GM23338 (cell line): ENCODE data around the gene RIMOC1. TPM values are rescaled to one million over a fixed set of nuclear protein-coding genes. Genes with fewer than 3 reads are reported as not detected.

Experiments used
- ATAC-seq: fragments of 200-7000 bp; cut with Tn5 transposase; 3 replicates; pipeline ENCODE4 v1.9.1; 2020
- DNase-seq: peaks from one replicate; pipeline ENCODE4 v3.0.0-alpha.2; 2015; ENCODE audit warnings: low spot score
- H2AFZ ChIP-seq: fragments of 200-600 bp; sonication (generic); 2 replicates; pipeline ENCODE4 v1.8.0; 2016; ENCODE audit warnings: antibody characterized with exemption, mild to moderate bottlenecking, moderate library complexity
- H3F3A ChIP-seq: fragments of 200-600 bp; sonication (generic); replicated peaks from 2 replicates; pipeline ENCODE4 v1.8.0; 2017; ENCODE audit warnings: antibody characterized with exemption, mixed run types, low read depth
- H3K27ac ChIP-seq: fragments of 200-600 bp; sonication (generic); 2 replicates; pipeline ENCODE4 v1.6.1; 2016; ENCODE audit warnings: low read depth
- H3K27me3 ChIP-seq: fragments of 200-600 bp; sonication (generic); 2 replicates; pipeline ENCODE4 v1.8.0; 2016; ENCODE audit warnings: mild to moderate bottlenecking, mixed run types, moderate library complexity; ENCODE audit not compliant: insufficient read depth
- H3K36me3 ChIP-seq: fragments of 200-600 bp; sonication (generic); 2 replicates; pipeline ENCODE4 v1.8.0; 2016; ENCODE audit warnings: mild to moderate bottlenecking; ENCODE audit not compliant: insufficient read depth
- H3K4me1 ChIP-seq: fragments of 200-600 bp; sonication (generic); 2 replicates; pipeline ENCODE4 v1.8.0; 2016; ENCODE audit warnings: mild to moderate bottlenecking, moderate library complexity; ENCODE audit not compliant: insufficient read depth
- H3K4me2 ChIP-seq: fragments of 200-600 bp; sonication (generic); 2 replicates; pipeline ENCODE4 v1.7.1; 2017; ENCODE audit warnings: mixed run types
- H3K4me3 ChIP-seq: fragments of 200-600 bp; sonication (generic); 2 replicates; pipeline ENCODE4 v1.6.1; 2016; ENCODE audit warnings: mixed run types
- H3K79me2 ChIP-seq: fragments of 200-600 bp; sonication (generic); replicated peaks from 2 replicates; pipeline ENCODE4 v1.8.0; 2017; ENCODE audit warnings: mild to moderate bottlenecking; ENCODE audit not compliant: insufficient read depth
- H3K9me2 ChIP-seq: fragments of 200-600 bp; sonication (generic); 2 replicates; pipeline ENCODE4 v1.8.0; 2017; ENCODE audit not compliant: insufficient read depth
- H4K20me1 ChIP-seq: fragments of 200-600 bp; sonication (generic); replicated peaks from 2 replicates; pipeline ENCODE4 v1.8.0; 2017; ENCODE audit warnings: mild to moderate bottlenecking; ENCODE audit not compliant: insufficient read depth
- H3K27ac Mint-ChIP-seq: 2 replicates; pipeline ENCODE4 v1.8.0; 2020; ENCODE audit warnings: inconsistent platforms, mild to moderate bottlenecking, moderate library complexity, mixed read lengths
- H3K27me3 Mint-ChIP-seq: 3 replicates; pipeline ENCODE4 v1.8.0; 2022; ENCODE audit warnings: low read depth, mild to moderate bottlenecking, moderate library complexity, mixed read lengths, inconsistent platforms; ENCODE audit not compliant: insufficient read depth, poor library complexity
- H3K36me3 Mint-ChIP-seq: 3 replicates; pipeline ENCODE4 v1.8.0; 2021; ENCODE audit warnings: low read depth, mild to moderate bottlenecking, inconsistent platforms, moderate library complexity, mixed read lengths
- H3K4me1 Mint-ChIP-seq: 3 replicates; pipeline ENCODE4 v1.8.0; 2020; ENCODE audit warnings: mild to moderate bottlenecking, inconsistent platforms, mixed read lengths
- H3K4me3 Mint-ChIP-seq: 3 replicates; pipeline ENCODE4 v1.8.0; 2021; ENCODE audit warnings: moderate library complexity, mild to moderate bottlenecking, inconsistent platforms, mixed read lengths
- H3K9me3 Mint-ChIP-seq: 3 replicates; pipeline ENCODE4 v1.8.0; 2020; ENCODE audit warnings: moderate library complexity, mild to moderate bottlenecking, inconsistent platforms, mixed read lengths
- CTCF ChIP-seq, 2 experiments: fragments of 200-600 bp in 1 of 2; sonication (generic) in 1 of 2; conservative IDR thresholded peaks; 2 replicates each; pipeline versions ENCODE4 v1.5.1 to v1.6.1; 2016 to 2017; ENCODE audit warnings: antibody characterized with exemption in 2 of 2, low read depth in 2 of 2, mild to moderate bottlenecking in 2 of 2, moderate library complexity in 1 of 2
- EZH2phosphoT487 ChIP-seq: fragments of 200-600 bp; sonication (generic); IDR thresholded peaks from one replicate; pipeline ENCODE4 v1.8.1; 2018; ENCODE audit warnings: antibody characterized with exemption; ENCODE audit not compliant: unreplicated experiment
- JUNB ChIP-seq: IDR thresholded peaks from one replicate; pipeline ENCODE4 v1.6.1; 2016; ENCODE audit warnings: antibody characterized with exemption; ENCODE audit not compliant: unreplicated experiment
- REST ChIP-seq: IDR thresholded peaks from one replicate; pipeline ENCODE4 v1.6.1; 2018; ENCODE audit warnings: antibody characterized with exemption; ENCODE audit not compliant: unreplicated experiment
- ZNF331 ChIP-seq: fragments of 250-450 bp; sonication (Bioruptor Pico); IDR thresholded peaks from 2 replicates; pipeline ENCODE4 v1.5.0; 2020; ENCODE audit warnings: low read depth, mild to moderate bottlenecking, moderate library complexity
- polyA plus RNA-seq: library from polyadenylated mRNA; unstranded; fragments of >200 nt; fragmentation: Nextera tagmentation; extraction: Ambion mirVana; gene quantifications from 2 replicates; pipeline ENCODE4 v1.2.1, GENCODE V29; 2016
- total RNA-seq: library from RNA; depleted of rRNA; stranded (reverse); fragments of >200 nt; shearing (Covaris generic); gene quantifications from 2 replicates; pipeline ENCODE4 v1.2.3, GENCODE V29; 2014

Gene RIMOC1
- total and polyA plus RNA-seq, 2 experiments from 2014 or later, result 26.4 to 30.3 TPM

- no peaks in the 10 kb centered on the region for H3K4me1 ChIP-seq
- peaks cover 21% of the 10 kb centered on the region for H3K36me3 Mint-ChIP-seq
- H3K9me2 ChIP-seq, result no peaks in the 10 kb centered on the region
- no peak overlapping the region for H3K4me3 ChIP-seq
- TF ChIP-seq EZH2phosphoT487 (no peak), CTCF (conservative IDR thresholded peaks at IDR 0.05; ENCODE audit: low read depth in 2 of 2) (peak; percentile 82 to 85)
- no peak overlapping the region for H2AFZ ChIP-seq
- peaks cover 5% of the 10 kb centered on the region for H4K20me1 ChIP-seq
- DNase-seq (peak; percentile 88), ATAC-seq (peak; percentile 96)
- H3K9me3 Mint-ChIP-seq, result no peaks in the 10 kb centered on the region
- no peaks in the 10 kb centered on the region for H3K4me1 Mint-ChIP-seq
- H3K27ac ChIP-seq, result no peak overlapping the region
- no peaks in the 10 kb centered on the region for H3F3A ChIP-seq
- H3K79me2 ChIP-seq, result no peaks in the 10 kb centered on the region
- 0 out of 2 replicates have a peak, but pooled peaks cover 7% of the 10 kb centered on the region for H3K36me3 ChIP-seq
- H3K27me3 ChIP-seq, result no peaks in the 10 kb centered on the region
- no peaks in the 10 kb centered on the region for H3K27me3 Mint-ChIP-seq
- H3K4me2 ChIP-seq, result no peak overlapping the region
- no peak overlapping the region for H3K4me3 Mint-ChIP-seq
- no peak overlapping the region for H3K27ac Mint-ChIP-seq
Measured at GRCh38 chr5:41856644-41857491, 47.3 kb upstream of the RIMOC1 start.

- no peaks in the 10 kb centered on the region for H3K27me3 ChIP-seq
- no peaks in the 10 kb centered on the region for H3K4me1 ChIP-seq
- no peak overlapping the region for H2AFZ ChIP-seq
- Mint-ChIP-seq H3K4me1 (no peaks in the 10 kb centered on the region), H3K27ac (no peak overlapping the region), H3K36me3 (peaks cover 12% of the 10 kb centered on the region), H3K9me3 (no peaks in the 10 kb centered on the region), H3K4me3 (no peak overlapping the region), H3K27me3 (no peaks in the 10 kb centered on the region)
- ATAC-seq, result no peak
- no peak overlapping the region for H3K27ac ChIP-seq
- no peak overlapping the region for H3K4me2 ChIP-seq
- no peak for DNase-seq
- H4K20me1 ChIP-seq, result peaks cover 5% of the 10 kb centered on the region
- H3K36me3 ChIP-seq, result 0 out of 2 replicates have a peak, but pooled peaks cover 7% of the 10 kb centered on the region
- H3K9me2 ChIP-seq, result no peaks in the 10 kb centered on the region
- no peak overlapping the region for H3K4me3 ChIP-seq
- H3F3A ChIP-seq, result no peaks in the 10 kb centered on the region
- H3K79me2 ChIP-seq, result no peaks in the 10 kb centered on the region
- no peak for TF ChIP-seq CTCF (conservative IDR thresholded peaks at IDR 0.05; ENCODE audit: low read depth in 2 of 2)
- TF ChIP-seq JUNB, result no peak
- no peak for TF ChIP-seq ZNF331 (CRISPR knock-in tag)
- no peak for TF ChIP-seq REST
Measured at GRCh38 chr5:41857989-41858388, 46.2 kb upstream of the RIMOC1 start.
